Ovary (tissue), 9 donors: ENCODE data around the gene HTRA3. TPM values are rescaled to one million over a fixed set of nuclear protein-coding genes. Genes with fewer than 3 reads are reported as not detected.

Experiments
- DNase-seq, 5 donors: peaks; one replicate each; pipeline ENCODE4 v3.0.0-alpha.2; 2019 to 2020
- H3K27ac ChIP-seq, 2 donors: fragments of 200-600 bp; one replicate each; pipeline versions ENCODE4 v1.5.1 to v1.8.0; 2019 to 2022
- H3K27me3 ChIP-seq: fragments of 200-600 bp; one replicate; pipeline ENCODE4 v1.8.0; 2022
- H3K36me3 ChIP-seq: fragments of 200-600 bp; sonication (generic); one replicate; pipeline ENCODE4 v1.5.1; 2019
- H3K4me1 ChIP-seq: one replicate; pipeline ENCODE4 v1.8.1; 2013; ENCODE audit warnings: mild to moderate bottlenecking, moderate library complexity; ENCODE audit not compliant: insufficient read depth
- H3K4me3 ChIP-seq: fragments of 200-600 bp; sonication (generic); one replicate; pipeline ENCODE4 v1.5.1; 2017
- H3K9me3 ChIP-seq, 2 donors: fragments of 200-600 bp in 1 of 2; sonication (generic) in 1 of 2; one replicate each; pipeline versions ENCODE4 v1.5.1 to v1.8.1; 2013 to 2019; ENCODE audit warnings: mild to moderate bottlenecking in 1 of 2, moderate library complexity in 1 of 2
- EP300 ChIP-seq: sonication (generic); formaldehyde crosslinking; IDR thresholded peaks from one replicate; pipeline ENCODE4 v1.6.1; 2017; ENCODE audit warnings: antibody characterized with exemption
- POLR2A ChIP-seq: fragments of 450-650 bp; IDR thresholded peaks from one replicate; pipeline ENCODE4 v1.6.1; 2017; ENCODE audit warnings: antibody characterized with exemption, mild to moderate bottlenecking, moderate library complexity
- WGBS, 3 donors: extraction: QIAGEN DNeasy Blood & Tissue Kit in 1 of 3; methylation state at CpG; one replicate each; pipeline versions ENCODE4 v1.1.5 to v1.1.7; 2013 to 2017; 5-methylcytosine and 5-hydroxymethylcytosine counted together
- intact Hi-C, 4 donors: fragments of 100-400 bp; cut with DNase I; formaldehyde crosslinking; loops; one replicate each; pipeline versions ENCODE4 v1.11.0 to v1.15.1; 2022 to 2023
- polyA plus RNA-seq, 2 donors: library from polyadenylated mRNA; stranded (reverse); fragments of 200-250 nt in 1 of 2; fragments of 350-450 nt in 1 of 2; fragmentation: Illumina TruSeq in 1 of 2; extraction: RNeasy Lipid Tissue Mini Kit (QIAGEN cat#74804) in 1 of 2; gene quantifications; one replicate each; pipeline ENCODE4 v1.2.3, GENCODE V29; 2013 to 2014
- total RNA-seq, 7 donors: library from RNA; depleted of rRNA in 2 of 7; stranded (reverse); fragments of >200 nt in 2 of 7; fragmentation: NEBNext Ultra II Directional in 3 of 7; extraction: Animal tissue kit (Norgen Biotek cat#: 25700) in 3 of 7; gene quantifications; one replicate each; pipeline versions ENCODE4 v1.1.0 to v1.2.4, GENCODE V29; 2016 to 2023
- TF ChIP-seq, protein P1 (sequence below), 3 donors: fragments of 450-650 bp in 2 of 3; fragments of 200-600 bp in 1 of 3; IDR thresholded peaks; one replicate each; pipeline versions ENCODE4 v1.5.1 to v1.8.0; 2016 to 2022; ENCODE audit warnings: antibody characterized with exemption in 3 of 3, mild to moderate bottlenecking in 1 of 3
- donor health status: DM: no; HTN: no; CAD: no; lungs with moderate emphysema.
- donor health status: DM: no; HTN: no; CAD: no.
- donor health status: Bipolar disorder and iron deficiency.
- donor health status: DM: yes; HTN: yes; CAD: no.
- donor health status: DM: no; HTN: no; CAD: no.
- donor health status: DM: yes; HTN: yes; CAD: no.

Gene HTRA3
- total and polyA plus RNA-seq, 9 donors: 36.2 to 163 (median 64.7) TPM

GRCh38 chr4:8344377-8344776, 74.8 kb downstream of the HTRA3 start:
- DNase-seq: peak in 1 of 5 donors; percentile 37
- no peaks in the 10 kb centered on the region for H3K27me3 ChIP-seq
- TF ChIP-seq POLR2A: no peak
- no peak for TF ChIP-seq EP300
- TF ChIP-seq, protein P1, sequence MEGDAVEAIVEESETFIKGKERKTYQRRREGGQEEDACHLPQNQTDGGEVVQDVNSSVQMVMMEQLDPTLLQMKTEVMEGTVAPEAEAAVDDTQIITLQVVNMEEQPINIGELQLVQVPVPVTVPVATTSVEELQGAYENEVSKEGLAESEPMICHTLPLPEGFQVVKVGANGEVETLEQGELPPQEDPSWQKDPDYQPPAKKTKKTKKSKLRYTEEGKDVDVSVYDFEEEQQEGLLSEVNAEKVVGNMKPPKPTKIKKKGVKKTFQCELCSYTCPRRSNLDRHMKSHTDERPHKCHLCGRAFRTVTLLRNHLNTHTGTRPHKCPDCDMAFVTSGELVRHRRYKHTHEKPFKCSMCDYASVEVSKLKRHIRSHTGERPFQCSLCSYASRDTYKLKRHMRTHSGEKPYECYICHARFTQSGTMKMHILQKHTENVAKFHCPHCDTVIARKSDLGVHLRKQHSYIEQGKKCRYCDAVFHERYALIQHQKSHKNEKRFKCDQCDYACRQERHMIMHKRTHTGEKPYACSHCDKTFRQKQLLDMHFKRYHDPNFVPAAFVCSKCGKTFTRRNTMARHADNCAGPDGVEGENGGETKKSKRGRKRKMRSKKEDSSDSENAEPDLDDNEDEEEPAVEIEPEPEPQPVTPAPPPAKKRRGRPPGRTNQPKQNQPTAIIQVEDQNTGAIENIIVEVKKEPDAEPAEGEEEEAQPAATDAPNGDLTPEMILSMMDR (IDR thresholded peaks at IDR 0.05): no peak
- no peaks in the 10 kb centered on the region for H3K9me3 ChIP-seq
- H3K36me3 ChIP-seq: no peaks in the 10 kb centered on the region
- intact Hi-C loops: loop anchor here in 1 of 4 donors (10.0 kb wide), 1 partner anchor 70 kb away; no protein-coding TSS in a partner anchor
- H3K4me3 ChIP-seq: no peak overlapping the region
- 86 to 90% (median 87%) methylated on average over 14 of the region's 14 CpGs for WGBS, 3 donors
- peaks cover 34% of the 10 kb centered on the region for H3K4me1 ChIP-seq
- H3K27ac ChIP-seq: peak overlapping the region in 1 of 2 donors; percentile 70

DNA sequence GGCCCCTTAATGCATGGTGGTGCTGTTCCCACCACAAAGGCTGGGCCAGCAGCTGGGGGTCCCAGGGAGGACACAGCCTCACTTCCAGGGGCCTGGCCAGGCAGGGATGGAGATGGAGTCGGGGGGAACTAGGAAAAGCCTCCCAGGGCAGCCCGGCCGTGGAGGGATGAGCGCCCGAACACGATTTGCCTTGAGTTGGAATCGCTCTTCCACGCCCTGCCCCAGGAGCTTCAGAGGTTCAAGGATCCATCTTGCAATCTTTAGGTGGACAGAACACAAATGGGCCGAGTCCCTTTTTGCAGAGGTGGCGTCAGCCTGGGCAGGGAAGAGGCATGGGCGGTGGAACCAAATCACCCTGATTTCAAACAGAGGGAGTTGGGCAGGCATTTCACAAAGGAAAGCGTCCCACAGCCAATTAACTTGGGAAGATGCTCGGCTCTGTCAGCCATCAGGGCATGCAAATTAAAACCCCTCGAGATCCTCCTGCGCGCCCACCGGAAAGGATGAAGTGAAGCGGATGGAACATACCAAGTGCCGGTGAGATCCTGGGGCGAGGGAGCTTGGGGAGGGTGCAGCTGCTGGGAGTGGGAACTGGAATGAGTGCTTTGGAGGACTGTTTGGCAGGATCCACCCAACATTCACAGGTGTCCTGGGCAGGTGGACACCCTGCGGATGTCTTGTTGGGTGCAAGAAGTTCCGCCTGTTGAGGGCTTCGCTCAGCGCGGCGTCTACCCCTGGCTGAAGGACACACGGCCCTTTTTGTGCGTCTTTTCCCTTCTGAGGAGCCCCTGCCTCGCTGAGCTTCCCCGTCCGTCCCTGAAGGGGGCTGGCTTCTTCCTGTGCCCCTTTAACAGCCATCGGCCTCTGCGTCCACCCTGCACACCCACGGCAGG, 75.7 kb downstream of the HTRA3 start:
- DNase-seq: no peak
- H3K9me3 ChIP-seq: no peaks in the 10 kb centered on the region
- no peak overlapping the region for H3K4me3 ChIP-seq
- no peak for TF ChIP-seq POLR2A
- TF ChIP-seq, protein P1 (IDR thresholded peaks at IDR 0.05): no peak
- TF ChIP-seq EP300: no peak
- H3K27me3 ChIP-seq: no peaks in the 10 kb centered on the region
- intact Hi-C loops: loop anchor here in 1 of 4 donors (10.0 kb wide), 1 partner anchor 70 kb away; no protein-coding TSS in a partner anchor
- peaks cover 34% of the 10 kb centered on the region for H3K4me1 ChIP-seq
- no peak overlapping the region for H3K27ac ChIP-seq
- no peaks in the 10 kb centered on the region for H3K36me3 ChIP-seq
- 95 to 97% (median 96%) methylated on average over 34 of the region's 34 CpGs for WGBS, 3 donors

GRCh38 chr4:8345946-8346814, 76.6 kb downstream of the HTRA3 start:
- no peaks in the 10 kb centered on the region for H3K36me3 ChIP-seq

More at GRCh38 chr4:8345946-8346814, 76.6 kb downstream of the HTRA3 start:
- intact Hi-C loops: loop anchor here in 1 of 4 donors (10.0 kb wide), 1 partner anchor 71 kb away; no protein-coding TSS in a partner anchor
- Histone ChIP-seq H3K9me3 (no peaks in the 10 kb centered on the region), H3K4me1 (peaks cover 33% of the 10 kb centered on the region), H3K27me3 (no peaks in the 10 kb centered on the region), H3K4me3 (no peak overlapping the region), H3K27ac (peak overlapping the region; percentile 52 to 65)
- peak in 1 of 5 donors; percentile 50 for DNase-seq
- WGBS, 3 donors: 85 to 87% (median 87%) methylated on average over 39 of the region's 39 CpGs
- TF ChIP-seq, protein P1 (IDR thresholded peaks at IDR 0.05): no peak
- TF ChIP-seq POLR2A (no peak), EP300 (no peak)
